Astrocyte (in vitro differentiated cells and primary cell): ENCODE measurements around the gene XPNPEP3. TPM values are rescaled to one million over a fixed set of nuclear protein-coding genes. Genes with fewer than 3 reads are reported as not detected.
"Not testable (repeated sequence)": the region's sequence is repeated elsewhere in the genome, so short reads cannot be mapped to it uniquely, and the experiment has no call there.

Experiments used
- DNase-seq: peaks from one replicate; pipeline ENCODE4 v3.0.0-alpha.2; 2010; ENCODE audit warnings: low read depth
- FAIRE-seq: peaks from 2 replicates; lab custom pipeline; 2011; peaks lifted over from hg19 to GRCh38; lab: Jason Lieb, UNC
- H2AFZ ChIP-seq: 2 replicates; pipeline ENCODE4 v1.6.0; 2012; ENCODE audit warnings: low read depth, low read length, inconsistent platforms
- H3K27ac ChIP-seq: 2 replicates; pipeline ENCODE4 v1.5.1; 2011; ENCODE audit warnings: low read depth, low read length, inconsistent platforms
- H3K27me3 ChIP-seq: 2 replicates; pipeline ENCODE4 v1.6.0; 2011; ENCODE audit warnings: low read length, inconsistent platforms; ENCODE audit not compliant: insufficient read depth
- H3K36me3 ChIP-seq: 2 replicates; pipeline ENCODE4 v1.5.1; 2011; ENCODE audit warnings: low read length, inconsistent platforms; ENCODE audit not compliant: insufficient read depth
- H3K4me1 ChIP-seq: 2 replicates; pipeline ENCODE4 v1.5.1; 2011; ENCODE audit warnings: low read length, inconsistent platforms; ENCODE audit not compliant: insufficient read depth
- H3K4me2 ChIP-seq: 2 replicates; pipeline ENCODE4 v1.6.0; 2012; ENCODE audit warnings: low read length, inconsistent platforms
- H3K4me3 ChIP-seq: 2 replicates; pipeline ENCODE4 v1.5.1; 2011; ENCODE audit warnings: low read depth, mild to moderate bottlenecking, low read length, inconsistent platforms; ENCODE audit not compliant: insufficient read depth
- H3K79me2 ChIP-seq: 2 replicates; pipeline ENCODE4 v1.6.0; 2012; ENCODE audit warnings: mild to moderate bottlenecking, low read length, inconsistent platforms; ENCODE audit not compliant: insufficient read depth
- H3K9ac ChIP-seq: 2 replicates; pipeline ENCODE4 v1.6.0; 2012; ENCODE audit warnings: mild to moderate bottlenecking, low read length, inconsistent platforms
- H3K9me3 ChIP-seq: 2 replicates; pipeline ENCODE4 v1.5.1; 2012; ENCODE audit warnings: low read depth, mild to moderate bottlenecking, low read length, inconsistent platforms; ENCODE audit not compliant: insufficient read depth
- H4K20me1 ChIP-seq: 2 replicates; pipeline ENCODE4 v1.6.0; 2012; ENCODE audit warnings: low read length, inconsistent platforms; ENCODE audit not compliant: insufficient read depth
- H3K27ac Mint-ChIP-seq: one replicate; pipeline ENCODE4 v1.8.0; 2021; ENCODE audit warnings: mild to moderate bottlenecking, mixed read lengths; ENCODE audit not compliant: unreplicated experiment
- H3K27me3 Mint-ChIP-seq: one replicate; pipeline ENCODE4 v1.8.0; 2021; ENCODE audit warnings: low read depth, mixed read lengths; ENCODE audit not compliant: unreplicated experiment
- H3K36me3 Mint-ChIP-seq: one replicate; pipeline ENCODE4 v1.8.0; 2021; ENCODE audit warnings: low read depth, mixed read lengths; ENCODE audit not compliant: unreplicated experiment
- H3K4me1 Mint-ChIP-seq: one replicate; pipeline ENCODE4 v1.8.0; 2021; ENCODE audit warnings: low read depth, mixed read lengths; ENCODE audit not compliant: unreplicated experiment
- H3K4me3 Mint-ChIP-seq: one replicate; pipeline ENCODE4 v1.8.0; 2021; ENCODE audit warnings: mild to moderate bottlenecking, moderate library complexity, mixed read lengths; ENCODE audit not compliant: unreplicated experiment
- H3K9me3 Mint-ChIP-seq: one replicate; pipeline ENCODE4 v1.8.0; 2021; ENCODE audit warnings: mild to moderate bottlenecking, mixed read lengths; ENCODE audit not compliant: unreplicated experiment
- CTCF ChIP-seq: IDR thresholded peaks from 2 replicates; pipeline ENCODE4 v1.5.1; 2011; ENCODE audit warnings: low read depth, mild to moderate bottlenecking, inconsistent platforms, low read length, moderate library complexity; ENCODE audit not compliant: insufficient read depth
- EZH2 ChIP-seq: IDR thresholded peaks from 2 replicates; pipeline ENCODE4 v1.6.1; 2012; ENCODE audit warnings: mild to moderate bottlenecking, low read length, inconsistent platforms; ENCODE audit not compliant: insufficient read depth
- total RNA-seq: library from RNA; stranded (reverse); gene quantifications from 2 replicates; pipeline ENCODE4 v1.2.1, GENCODE V29; 2021

Gene XPNPEP3
- total RNA-seq, 1 donor from 2014 or later = 21.8 TPM

- no peaks in the 10 kb centered on the region for H3K9me3 ChIP-seq
- H3K27me3 Mint-ChIP-seq = no peaks in the 10 kb centered on the region
- no peak overlapping the region for H3K27ac ChIP-seq
- no peak overlapping the region for H3K4me3 ChIP-seq
- no peak overlapping the region for H3K9ac ChIP-seq
- DNase-seq (no peak), FAIRE-seq (no peak)
- no peaks in the 10 kb centered on the region for H3K4me1 ChIP-seq
- H3K4me1 Mint-ChIP-seq = peaks cover 3% of the 10 kb centered on the region
- H3K36me3 Mint-ChIP-seq = peaks cover 8% of the 10 kb centered on the region
- H3K9me3 Mint-ChIP-seq = no peaks in the 10 kb centered on the region
- H3K4me3 Mint-ChIP-seq = no peak overlapping the region
- no peaks in the 10 kb centered on the region for H3K27me3 ChIP-seq
- H3K4me2 ChIP-seq = no peak overlapping the region
- peaks cover 58% of the 10 kb centered on the region for H3K36me3 ChIP-seq
- no peak overlapping the region for H3K27ac Mint-ChIP-seq
- no peak overlapping the region for H2AFZ ChIP-seq
- H4K20me1 ChIP-seq = peaks cover 39% of the 10 kb centered on the region
- TF ChIP-seq EZH2 = no peak
- no peak for TF ChIP-seq CTCF
- H3K79me2 ChIP-seq = peaks cover 75% of the 10 kb centered on the region
These were observed 12.0 kb upstream of the XPNPEP3 start for GRCh38 chr22:40844951-40845350.

DNA sequence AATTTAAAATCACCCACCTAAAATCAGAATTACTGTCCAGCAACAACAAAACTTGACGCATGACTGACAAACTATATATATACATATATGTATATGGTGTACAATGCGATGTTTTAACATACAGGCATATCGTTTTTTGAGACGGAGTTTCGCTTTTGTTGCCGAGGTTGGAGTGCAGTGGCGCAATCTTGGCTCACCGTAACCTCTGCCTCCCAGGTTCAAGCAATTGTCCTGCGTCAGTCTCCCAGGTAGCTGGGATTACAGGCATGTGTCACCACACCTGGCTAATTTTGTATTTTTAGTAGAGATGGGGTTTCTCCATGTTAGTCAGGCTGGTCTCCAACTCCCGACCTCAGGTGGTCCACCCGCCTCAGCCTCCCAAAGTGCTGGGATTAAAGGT lies 11.1 kb upstream of the XPNPEP3 start:
- not testable (repeated sequence) for DNase-seq, FAIRE-seq, H3K27ac ChIP-seq, H3K9ac ChIP-seq, H3K36me3 Mint-ChIP-seq, H2AFZ ChIP-seq, H3K4me3 Mint-ChIP-seq, H3K4me1 Mint-ChIP-seq, H3K27ac Mint-ChIP-seq, H3K4me1 ChIP-seq, H3K4me3 ChIP-seq, H3K9me3 ChIP-seq, H3K4me2 ChIP-seq, H3K27me3 Mint-ChIP-seq, H3K27me3 ChIP-seq, H3K9me3 Mint-ChIP-seq
- Histone ChIP-seq H3K36me3 (peaks cover 54% of the 10 kb centered on the region), H3K79me2 (peaks cover 80% of the 10 kb centered on the region), H4K20me1 (peaks cover 47% of the 10 kb centered on the region)

GRCh38 chr22:40853333-40853732 lies 3.6 kb upstream of the XPNPEP3 start:
- no peak overlapping the region for H2AFZ ChIP-seq
- peaks cover 69% of the 10 kb centered on the region for H4K20me1 ChIP-seq
- peak overlapping the region; percentile 88 for H3K4me2 ChIP-seq
- peaks cover 93% of the 10 kb centered on the region for H3K79me2 ChIP-seq
- H3K36me3 Mint-ChIP-seq = peaks cover 2% of the 10 kb centered on the region
- H3K27ac ChIP-seq = no peak overlapping the region
- H3K27ac Mint-ChIP-seq = peak overlapping the region; percentile 8
- H3K9ac ChIP-seq = peak overlapping the region; percentile 96
- peaks cover 5% of the 10 kb centered on the region for H3K4me1 ChIP-seq
- no peak for DNase-seq
- no peaks in the 10 kb centered on the region for H3K27me3 Mint-ChIP-seq
- no peaks in the 10 kb centered on the region for H3K9me3 ChIP-seq
- H3K27me3 ChIP-seq = no peaks in the 10 kb centered on the region
- peak; percentile 23 for FAIRE-seq
- peak overlapping the region; percentile 87 for H3K4me3 ChIP-seq
- peaks cover 12% of the 10 kb centered on the region for H3K36me3 ChIP-seq
- peaks cover 30% of the 10 kb centered on the region for H3K4me1 Mint-ChIP-seq
- TF ChIP-seq CTCF (no peak), EZH2 (no peak)
- H3K9me3 Mint-ChIP-seq = no peaks in the 10 kb centered on the region
- H3K4me3 Mint-ChIP-seq = peak overlapping the region; percentile 77
